HEK293 (cell line): ENCODE results near the gene CUL1.

Source experiments
- SP3 ChIP-seq: fragments of 450-650 bp; formaldehyde crosslinking; IDR thresholded peaks from 2 replicates; pipeline ENCODE4 v1.5.1; 2016; ENCODE audit warnings: missing biosample characterization, missing genetic modification characterization
- YY1 ChIP-seq: fragments of 450-650 bp; formaldehyde crosslinking; IDR thresholded peaks from 2 replicates; pipeline ENCODE4 v1.5.1; 2018; ENCODE audit warnings: missing biosample characterization, missing genetic modification characterization
- ZBTB7A ChIP-seq: fragments of 450-650 bp; formaldehyde crosslinking; IDR thresholded peaks from 2 replicates; pipeline ENCODE4 v1.5.1; 2016; ENCODE audit warnings: low read depth, missing biosample characterization, missing genetic modification characterization
- ZFP41 ChIP-seq: fragments of 450-650 bp; formaldehyde crosslinking; IDR thresholded peaks from 2 replicates; pipeline ENCODE4 v1.5.1; 2016; ENCODE audit warnings: missing biosample characterization, missing genetic modification characterization, borderline replicate concordance
- ZNF112 ChIP-seq: fragments of 450-650 bp; formaldehyde crosslinking; IDR thresholded peaks from 2 replicates; pipeline ENCODE4 v1.5.0; 2017; ENCODE audit warnings: missing biosample characterization, missing genetic modification characterization
- ZNF335 ChIP-seq: fragments of 450-650 bp; formaldehyde crosslinking; conservative IDR thresholded peaks from 2 replicates; pipeline ENCODE4 v1.5.1; 2016; ENCODE audit warnings: missing biosample characterization, missing genetic modification characterization
- ZNF558 ChIP-seq: fragments of 450-650 bp; formaldehyde crosslinking; IDR thresholded peaks from 2 replicates; pipeline ENCODE4 v1.5.1; 2016; ENCODE audit warnings: missing biosample characterization, missing genetic modification characterization
- ZNF600 ChIP-seq: fragments of 450-650 bp; formaldehyde crosslinking; IDR thresholded peaks from 2 replicates; pipeline ENCODE4 v1.5.1; 2016; ENCODE audit warnings: missing biosample characterization, missing genetic modification characterization

- TF ChIP-seq ZNF335 = no peak
- TF ChIP-seq ZBTB7A (tag by site-specific recombination) = no peak
- TF ChIP-seq YY1 (tag by site-specific recombination) = no peak
- no peak for TF ChIP-seq ZNF600 (tag by site-specific recombination)
- no peak for TF ChIP-seq ZFP41 (tag by site-specific recombination)
- TF ChIP-seq SP3 (tag by site-specific recombination) = no peak
- no peak for TF ChIP-seq ZNF112 (tag by site-specific recombination)
- no peak for TF ChIP-seq ZNF558 (tag by site-specific recombination)
These were observed 25.1 kb downstream of the CUL1 start for GRCh38 chr7:148723846-148724245.
